ENCODE measurements around the gene SERPINI1. TPM values are rescaled to one million over a fixed set of nuclear protein-coding genes. Genes with fewer than 3 reads are reported as not detected.

Gene SERPINI1
- polyA plus RNA-seq, 1 donor, result 39.9 TPM

DNA sequence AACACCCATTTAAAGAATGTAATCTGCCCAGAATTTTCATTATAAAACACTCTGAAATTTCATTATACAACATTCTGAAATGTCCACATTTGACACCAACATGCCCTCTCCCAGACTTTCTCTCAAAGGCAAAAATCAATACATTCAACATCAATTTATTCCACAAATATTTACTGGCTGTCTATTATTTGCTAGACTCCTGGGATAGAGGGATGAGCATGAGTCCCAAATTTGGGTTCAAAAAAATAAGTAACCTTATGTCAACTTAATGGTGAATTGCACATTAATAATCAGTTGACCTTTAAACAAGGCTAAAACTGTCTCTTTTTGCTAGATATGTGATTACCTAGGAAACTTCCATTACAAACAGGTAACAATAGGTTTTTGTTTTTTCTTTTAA, 109.0 kb downstream of the SERPINI1 start:
- no peak for DNase-seq

DNA sequence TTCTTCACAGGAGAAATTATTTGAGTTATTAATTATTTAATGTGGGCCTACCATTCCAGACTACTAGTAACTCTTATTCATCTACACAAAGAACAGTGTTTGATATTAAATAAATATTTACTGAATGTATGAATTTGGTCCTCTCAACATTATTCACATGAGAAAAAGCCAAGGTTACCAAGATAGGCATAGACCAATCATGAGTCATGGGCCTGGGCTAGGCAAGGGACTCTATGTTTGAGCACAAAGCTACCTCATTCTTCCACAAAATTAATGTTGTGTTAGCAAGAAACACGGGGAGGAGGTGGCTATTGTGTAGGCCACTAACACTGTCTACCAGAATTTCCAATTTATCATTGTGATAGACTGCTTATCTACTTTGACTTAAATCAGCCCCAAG, 115.7 kb downstream of the SERPINI1 start:
- no peak for DNase-seq

DNA sequence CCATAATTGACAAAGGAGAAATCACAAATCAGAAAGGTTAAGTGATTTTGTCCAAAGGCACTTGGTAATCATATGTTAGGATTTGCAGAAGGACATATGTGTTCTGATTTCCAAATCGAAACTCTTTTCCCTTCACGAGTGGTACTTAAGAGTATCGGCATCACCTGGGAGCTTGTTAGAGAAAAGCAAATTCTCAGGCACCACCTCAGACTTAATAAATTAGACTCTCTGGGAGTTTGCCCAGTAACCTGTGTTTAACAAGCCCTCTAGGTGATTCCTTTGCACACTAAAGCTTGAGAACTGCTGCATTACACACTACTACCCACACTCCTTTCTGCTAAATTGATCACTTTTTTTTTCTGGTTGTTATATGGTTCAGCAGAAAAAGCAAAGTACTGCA, 116.2 kb downstream of the SERPINI1 start:
- no peak for DNase-seq

DNA sequence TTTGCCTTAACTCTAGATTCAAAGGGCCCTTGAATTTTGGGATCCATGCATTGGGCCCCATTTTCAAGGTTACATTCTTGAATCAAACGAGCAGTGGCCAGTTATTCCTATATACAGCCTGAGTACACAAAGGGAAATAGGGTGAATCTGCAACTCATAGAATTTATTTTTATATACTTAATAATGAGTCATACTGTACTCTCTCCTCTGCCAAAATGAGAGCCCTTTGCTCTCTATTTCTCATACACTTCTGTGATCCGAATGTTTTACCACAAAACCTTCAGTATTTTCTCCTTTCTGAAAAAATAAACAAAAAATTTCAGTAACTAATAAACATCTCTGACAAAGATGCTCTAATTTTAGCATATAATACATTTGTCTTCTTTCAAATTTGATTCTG, 116.7 kb downstream of the SERPINI1 start:
- no peak for DNase-seq

DNA sequence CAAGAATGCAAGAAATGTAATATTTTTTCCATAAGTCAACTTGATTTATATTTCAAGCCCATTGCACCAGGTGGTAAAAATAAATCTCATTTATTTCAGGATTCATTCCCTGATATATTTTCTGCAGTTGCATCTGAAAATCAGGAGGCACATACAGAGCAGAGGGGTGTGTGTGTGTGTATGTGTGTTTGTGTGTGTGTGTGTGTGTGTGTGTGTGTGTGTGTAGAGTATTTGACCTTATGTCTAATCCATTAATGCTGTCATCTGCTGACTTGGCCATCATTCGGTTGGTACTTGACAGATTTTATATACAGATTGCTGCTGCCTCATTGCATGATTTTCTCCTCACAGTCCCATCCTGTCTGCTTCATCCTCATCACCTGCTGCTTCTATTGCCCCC, 118.5 kb downstream of the SERPINI1 start:
- DNase-seq, result no peak

DNA sequence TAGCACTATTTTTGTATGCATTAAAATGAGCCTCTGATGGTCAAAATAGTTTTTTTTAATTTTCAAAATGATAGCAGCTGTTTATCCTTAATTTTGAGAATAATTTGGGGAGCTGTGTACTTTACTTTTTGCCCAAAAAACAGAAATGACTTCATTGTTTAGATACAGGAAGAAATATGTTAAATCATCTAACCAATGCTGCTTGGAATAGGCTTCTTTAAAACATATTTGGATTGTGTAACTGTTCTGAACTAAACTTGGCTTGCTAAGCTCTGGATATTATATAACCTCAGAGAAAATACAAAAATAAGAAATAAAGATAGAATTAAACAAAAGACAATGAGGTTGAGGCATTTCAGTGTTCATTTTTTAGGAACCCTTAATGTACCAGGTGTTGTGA, 119.3 kb downstream of the SERPINI1 start:
- DNase-seq, result no peak

DNA sequence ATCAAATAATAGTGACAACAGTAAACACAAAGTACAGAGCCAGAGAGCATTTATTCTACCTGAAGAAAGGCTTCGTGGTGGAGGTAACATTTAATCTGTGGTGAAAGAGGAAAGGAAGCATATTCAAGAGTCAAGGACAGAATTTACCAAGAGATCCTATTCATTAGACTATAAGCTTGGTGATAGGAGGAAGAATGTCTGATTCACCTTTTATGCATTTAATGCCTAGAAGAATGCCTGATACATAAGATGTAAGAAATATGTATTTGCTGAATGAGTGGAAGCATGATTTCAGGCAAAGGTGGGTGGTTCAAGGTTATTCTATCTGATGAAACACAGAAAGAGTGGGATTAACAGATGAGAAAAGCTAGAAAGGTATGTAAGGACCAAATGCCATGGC, 119.8 kb downstream of the SERPINI1 start:
- no peak for DNase-seq

DNA sequence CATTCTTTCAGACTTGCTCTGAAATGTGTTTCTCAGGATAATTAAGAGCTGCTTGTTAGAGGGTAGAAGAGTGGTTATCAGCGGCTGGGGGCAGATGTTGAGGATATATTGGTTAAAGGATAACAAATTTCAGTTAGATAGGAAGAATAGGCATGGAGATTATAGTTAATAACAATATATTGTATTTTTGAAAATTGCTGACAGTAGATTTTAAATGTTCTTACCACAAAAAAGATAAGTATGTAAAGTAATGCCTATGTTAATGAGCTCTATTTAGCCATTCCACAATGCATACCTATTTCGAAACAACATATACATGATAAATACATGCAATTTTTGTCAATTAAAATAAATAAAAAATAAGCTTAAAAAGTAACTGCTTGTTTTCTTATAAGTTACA, 123.3 kb downstream of the SERPINI1 start:
- DNase-seq, result no peak

DNA sequence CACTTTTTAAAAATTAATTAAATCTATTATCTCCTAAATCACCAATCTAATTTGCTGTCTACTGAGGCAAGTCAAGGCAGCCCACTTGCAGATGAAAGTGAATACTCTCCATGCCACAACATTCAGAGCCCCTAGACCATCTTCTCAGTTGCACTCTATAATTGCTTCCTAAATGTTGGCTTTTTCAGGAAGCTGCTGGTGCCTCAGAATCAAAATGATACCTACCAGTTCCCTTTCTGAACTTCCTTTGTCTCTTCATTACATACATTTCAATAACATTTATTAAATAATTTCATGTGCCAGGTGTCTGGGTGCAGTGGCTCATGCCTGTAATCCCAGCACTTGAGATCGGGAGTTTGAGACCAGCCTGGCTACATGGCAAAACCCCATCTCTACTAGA, 124.1 kb downstream of the SERPINI1 start:
- DNase-seq, result no peak

DNA sequence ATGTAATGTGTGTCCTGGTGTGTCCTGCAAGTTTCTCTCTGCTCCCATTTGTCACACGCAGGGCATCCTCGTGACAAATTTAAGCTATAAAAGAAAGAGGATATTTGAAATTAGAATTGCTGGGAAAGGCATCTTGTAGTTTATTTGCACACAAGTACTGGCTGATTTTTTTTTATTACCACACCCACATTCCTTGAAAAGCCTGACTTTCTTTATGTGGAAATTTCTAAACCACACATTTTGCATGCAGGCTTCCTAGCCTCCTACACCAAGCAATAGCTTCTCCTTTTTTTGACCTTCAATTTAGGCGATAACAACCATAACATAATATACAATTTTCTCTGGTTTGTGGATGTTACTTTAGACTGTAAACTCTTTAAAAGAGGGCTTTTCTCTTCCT, 126.1 kb downstream of the SERPINI1 start:
- DNase-seq, result no peak

DNA sequence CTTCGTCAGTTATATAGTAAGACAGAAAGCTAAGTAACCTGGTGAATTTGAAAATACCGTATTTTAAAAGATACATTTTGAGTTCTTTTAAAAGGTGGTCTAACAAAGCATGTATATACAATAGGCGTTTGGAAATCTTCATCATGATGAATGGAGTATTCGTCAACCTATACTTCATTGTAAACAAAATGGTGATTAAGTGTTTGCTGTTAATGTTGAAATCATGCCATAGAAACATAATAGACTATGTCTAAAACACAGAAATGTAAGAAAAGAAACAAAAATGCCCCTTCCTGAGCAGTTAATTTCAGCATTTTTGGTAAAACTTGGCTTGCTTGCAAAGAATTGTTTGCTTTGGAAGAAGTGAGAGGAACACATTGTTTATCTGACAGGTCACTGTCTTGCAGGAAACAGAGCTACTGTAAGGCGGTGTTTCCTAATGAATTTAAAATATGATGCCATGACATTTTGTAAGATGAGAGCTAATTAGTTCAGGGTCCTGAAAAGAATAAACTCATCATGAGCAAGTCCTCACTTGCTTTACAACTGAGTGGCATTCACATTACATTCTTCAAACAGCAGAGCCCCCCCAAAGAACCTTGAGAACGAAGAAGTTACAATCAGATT, 126.7 kb downstream of the SERPINI1 start:
- DNase-seq, result no peak

DNA sequence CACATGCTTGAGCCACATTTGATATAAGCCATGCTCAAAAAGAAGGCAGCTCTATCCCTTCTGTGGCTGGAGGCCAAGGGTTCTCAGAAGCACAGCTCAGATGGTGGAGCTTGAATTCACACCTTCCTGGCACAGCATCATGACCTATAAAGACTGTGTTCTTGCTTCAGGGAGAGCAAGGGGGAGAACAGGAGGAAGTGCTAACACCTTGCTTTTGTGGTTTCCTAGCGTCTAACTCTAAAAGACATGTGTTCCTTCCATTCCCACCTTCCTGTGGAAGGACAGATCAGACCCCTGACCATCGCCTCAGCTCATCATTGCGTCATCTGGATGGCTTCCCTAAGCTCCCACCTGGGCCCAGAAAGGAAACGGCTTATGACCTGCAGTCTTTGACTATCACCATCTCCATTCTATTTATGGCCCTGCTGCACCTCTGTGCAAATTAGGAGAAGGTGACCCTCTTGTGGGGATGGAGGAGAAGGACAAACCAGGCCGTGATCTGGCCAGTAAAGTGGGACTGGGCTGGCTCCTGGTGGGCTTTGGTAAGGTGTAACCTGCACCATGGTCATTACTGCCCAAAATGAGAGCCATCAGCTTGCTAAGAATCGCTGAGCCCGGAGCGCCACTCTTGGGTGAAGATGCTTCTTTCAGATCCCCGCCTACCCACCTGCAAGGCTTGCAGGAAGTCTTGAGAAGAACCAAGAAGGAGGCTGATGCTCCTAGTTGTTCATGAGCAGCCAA, 128.5 kb downstream of the SERPINI1 start:
- DNase-seq, result no peak

DNA sequence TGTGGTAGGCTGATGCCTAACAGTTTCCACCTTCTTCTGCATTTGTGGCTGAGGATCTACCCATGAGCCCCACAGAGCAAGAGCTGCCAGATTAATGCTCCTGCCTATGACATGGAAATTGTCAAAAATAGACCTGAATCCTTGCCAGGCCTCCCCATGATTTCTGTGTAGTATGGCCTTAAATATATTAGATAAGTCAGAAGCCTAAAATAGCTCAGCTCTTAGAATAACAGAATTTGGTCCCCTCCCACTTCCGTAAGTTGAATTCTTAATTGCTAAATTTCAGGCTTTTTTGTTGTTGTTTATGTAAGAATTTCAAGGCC, 129.0 kb downstream of the SERPINI1 start:
- no peak for DNase-seq

DNA sequence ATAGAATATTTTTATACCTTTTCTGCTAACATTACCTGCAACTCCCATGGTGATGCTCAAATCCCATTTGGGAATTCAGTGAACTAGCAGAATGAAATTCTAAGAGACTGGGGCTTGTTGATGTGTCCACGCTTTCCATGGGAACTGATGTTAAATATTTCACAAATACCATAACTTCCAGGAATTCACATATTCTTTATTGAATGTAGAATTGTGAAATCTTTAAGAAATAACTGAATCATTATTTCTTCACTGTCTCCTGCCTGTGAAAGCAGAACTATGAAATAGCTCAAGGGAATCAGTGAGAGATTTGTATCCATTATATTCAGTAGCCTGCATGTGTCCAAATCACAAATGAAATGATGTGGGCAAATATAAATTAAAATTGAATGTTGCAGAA, 130.8 kb downstream of the SERPINI1 start:
- no peak for DNase-seq

DNA sequence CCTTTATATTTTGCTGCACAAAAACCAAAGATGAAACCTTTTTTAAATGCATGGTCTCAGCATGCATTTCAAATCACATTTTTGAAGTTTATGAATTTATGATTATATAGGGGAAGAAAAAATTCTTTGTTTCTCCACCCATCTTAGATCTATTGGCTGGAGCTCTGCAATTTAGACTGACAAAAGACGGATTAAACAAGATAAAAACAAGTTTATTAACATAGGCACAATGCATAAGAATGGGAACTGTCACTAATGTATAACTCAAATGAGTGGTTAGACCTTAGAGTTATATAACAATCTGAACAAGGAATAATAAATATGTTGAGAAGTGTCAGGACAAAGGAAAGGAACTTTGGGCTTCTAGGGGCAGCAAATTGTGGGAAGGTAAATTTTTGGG, 132.5 kb downstream of the SERPINI1 start:
- no peak for DNase-seq

DNA sequence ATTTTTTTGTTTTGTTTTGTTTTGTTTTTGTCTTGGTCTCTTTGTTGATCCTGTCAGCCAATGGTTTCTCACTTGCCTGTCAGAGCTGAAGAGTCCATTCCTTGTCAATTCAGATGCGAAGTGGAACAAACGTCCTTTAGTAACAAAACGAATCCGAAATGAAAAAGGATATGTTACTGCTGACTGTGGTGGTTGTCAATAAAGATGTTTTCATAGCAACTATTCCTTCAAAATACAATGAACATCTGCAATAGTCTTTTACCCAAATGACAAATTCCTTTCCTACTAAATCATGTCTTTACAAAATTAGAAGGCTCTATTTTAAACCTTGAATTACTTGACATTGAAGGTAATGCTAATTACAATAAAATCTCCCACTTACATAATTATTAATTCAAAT, 134.7 kb downstream of the SERPINI1 start:
- DNase-seq, result no peak

DNA sequence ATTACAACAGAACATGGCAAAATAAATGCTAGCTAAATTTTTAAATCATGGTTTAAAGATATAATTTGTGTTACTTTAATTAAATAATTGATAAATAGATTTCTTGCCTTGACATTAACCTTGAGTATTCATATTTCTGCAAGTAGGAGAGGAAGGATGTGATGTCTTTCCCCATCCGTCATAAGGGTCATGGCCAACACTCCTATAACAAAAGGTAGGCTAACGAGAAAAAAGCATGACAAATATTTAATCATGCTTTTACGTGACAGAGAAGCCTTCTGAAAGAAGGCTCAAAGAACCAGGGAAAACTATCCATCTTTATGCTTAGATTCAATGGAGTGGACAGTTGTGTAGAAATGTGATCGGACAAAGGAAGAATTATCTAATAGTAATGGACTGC, 135.2 kb downstream of the SERPINI1 start:
- no peak for DNase-seq

DNA sequence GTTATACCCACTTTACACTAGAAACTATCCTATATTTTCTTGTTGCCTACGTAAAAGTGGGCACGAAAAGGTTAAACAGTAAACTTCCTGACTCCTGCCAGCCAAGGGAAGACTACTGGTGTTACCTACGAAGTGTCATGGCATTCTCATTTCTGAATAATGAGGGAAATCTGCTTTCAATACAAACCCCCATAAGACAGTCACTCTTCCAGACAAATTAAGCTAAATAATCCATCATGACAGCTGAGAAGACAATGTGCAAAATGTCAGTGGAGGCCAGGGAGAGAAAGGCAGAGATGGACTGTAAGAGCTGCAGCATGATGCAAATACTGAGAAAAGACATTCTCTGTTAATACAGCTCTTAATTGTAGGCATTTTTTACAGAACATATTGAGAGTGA, 136.5 kb downstream of the SERPINI1 start:
- no peak for DNase-seq

DNA sequence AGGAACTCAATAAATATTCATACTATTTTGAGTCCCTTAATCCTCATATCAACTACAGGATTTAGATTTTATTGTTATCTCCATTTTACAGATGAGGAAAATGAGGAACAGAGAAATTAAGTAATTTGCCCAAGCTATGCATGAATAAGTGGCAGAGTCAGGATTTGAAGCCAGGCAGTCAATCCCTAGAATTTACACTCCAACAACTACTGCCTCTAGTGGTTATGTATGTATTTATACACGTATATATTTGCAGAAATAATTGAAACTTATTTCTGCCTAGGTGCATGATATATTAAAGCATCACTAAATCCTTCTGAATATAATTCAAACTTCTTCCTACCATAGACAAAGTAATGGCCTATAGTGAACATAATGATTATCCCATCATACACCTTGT, 137.4 kb downstream of the SERPINI1 start:
- DNase-seq, result no peak

DNA sequence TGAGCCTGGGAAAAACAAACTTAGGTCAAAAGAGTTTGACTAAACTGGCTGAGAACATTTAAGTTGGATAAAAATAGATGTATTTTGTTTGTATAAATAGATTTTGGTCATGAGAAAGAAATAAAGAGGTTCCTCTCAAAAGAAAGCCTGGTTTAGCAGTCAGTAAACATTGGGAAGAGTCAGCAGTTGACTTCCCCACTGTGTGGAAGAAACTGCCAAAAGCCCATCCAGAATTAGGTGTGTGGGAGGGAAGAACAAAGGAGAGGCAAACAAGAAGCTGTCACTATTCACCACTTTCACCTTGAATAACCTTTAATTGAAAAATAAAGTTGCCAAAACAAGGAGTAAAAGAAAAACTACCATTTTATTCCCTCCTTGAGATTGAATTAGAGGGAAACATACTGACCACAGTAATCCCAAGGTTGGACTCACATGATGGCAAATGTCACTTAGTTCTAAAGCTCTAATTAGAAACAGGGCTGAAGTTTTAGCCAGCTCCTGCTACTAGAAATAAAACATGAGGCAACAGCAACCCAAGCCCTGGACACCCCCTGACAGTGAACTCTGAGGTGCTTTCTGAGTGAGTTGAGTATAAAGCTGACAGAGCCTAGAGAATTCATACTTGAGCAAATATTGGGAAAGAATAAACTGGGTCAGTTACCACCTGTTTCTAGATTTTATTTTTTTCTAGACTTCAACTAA, 139.3 kb downstream of the SERPINI1 start:
- no peak for DNase-seq
